ENCODE data around the gene PLCL1. TPM values are rescaled to one million over a fixed set of nuclear protein-coding genes. Genes with fewer than 3 reads are reported as not detected.

The PLCL1 gene
- total RNA-seq, 1 donor from 2014 or later = 0.04 TPM

- ATAC-seq (ENCODE audit: low read depth) = no peak
- H3K4me1 Mint-ChIP-seq = no peaks in the 10 kb centered on the region
These were observed 370.9 kb downstream of the PLCL1 start for GRCh38 chr2:198175271-198175670.

DNA sequence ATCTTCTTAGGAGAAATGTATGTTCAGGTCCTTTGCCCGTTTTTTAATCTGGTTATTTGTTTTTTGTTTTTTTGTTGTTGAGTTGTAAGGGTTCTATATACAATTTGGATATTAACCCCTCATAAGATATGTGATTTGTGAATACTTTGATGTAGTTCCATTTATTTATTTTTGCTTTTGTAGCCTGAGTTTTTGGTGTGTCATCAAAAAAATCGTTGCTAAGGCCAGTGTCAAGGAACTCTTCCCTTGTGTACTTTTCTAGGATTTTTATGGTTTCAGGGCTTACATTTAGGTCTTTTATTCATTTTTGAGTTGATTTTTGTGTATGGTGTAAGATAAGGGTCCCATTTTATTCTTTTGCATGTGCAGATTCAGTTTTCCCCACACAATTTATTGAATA lies 372.6 kb downstream of the PLCL1 start:
- ChIA-PET POLR2A (no interaction called here), CTCF (no interaction called here)
- Mint-ChIP-seq H3K27ac (no peak overlapping the region), H3K9me3 (peaks cover 12% of the 10 kb centered on the region), H3K4me3 (no peak overlapping the region), H3K36me3 (ENCODE audit: low read depth) (no peaks in the 10 kb centered on the region), H3K27me3 (no peaks in the 10 kb centered on the region), H3K4me1 (no peaks in the 10 kb centered on the region)
- intact Hi-C loops (cut with micrococcal nuclease) = no loop called here
- DNase-seq = no peak
- no peak for ATAC-seq (ENCODE audit: low read depth)
- no peak for TF ChIP-seq CTCF (IDR thresholded peaks at IDR 0.05)

More at GRCh38 chr2:198175271-198175670, 370.9 kb downstream of the PLCL1 start:
- intact Hi-C loops (cut with micrococcal nuclease) = no loop called here
- no peak for TF ChIP-seq CTCF (IDR thresholded peaks at IDR 0.05)
- Mint-ChIP-seq H3K27ac (no peak overlapping the region), H3K9me3 (peaks cover 9% of the 10 kb centered on the region), H3K27me3 (no peaks in the 10 kb centered on the region), H3K4me3 (no peak overlapping the region), H3K36me3 (ENCODE audit: low read depth) (no peaks in the 10 kb centered on the region)
- ChIA-PET POLR2A (no interaction called here), CTCF (no interaction called here)
- DNase-seq = no peak

DNA sequence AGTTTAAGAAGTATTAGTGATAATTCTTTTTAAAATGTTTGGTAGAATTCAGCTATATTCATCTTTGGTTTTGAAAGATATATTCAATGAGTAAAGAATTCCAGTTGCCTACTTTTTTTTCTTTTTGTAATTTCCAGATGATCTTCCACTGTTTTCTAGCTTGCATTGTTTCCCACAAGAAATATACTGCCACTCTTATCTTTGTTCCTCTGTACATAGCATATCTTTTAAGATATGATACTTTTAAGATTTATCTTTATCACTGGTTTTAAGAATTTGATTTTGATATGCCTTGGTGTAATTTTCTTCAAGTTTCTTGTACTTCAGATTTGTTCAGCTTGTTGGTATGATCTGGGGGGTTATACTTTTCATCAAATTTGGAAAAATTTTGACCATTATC lies 374.4 kb downstream of the PLCL1 start:
- CTCF ChIA-PET = no interaction called here
- peaks cover 12% of the 10 kb centered on the region for H3K9me3 Mint-ChIP-seq
- H3K36me3 Mint-ChIP-seq (ENCODE audit: low read depth) = no peaks in the 10 kb centered on the region
- H3K27ac Mint-ChIP-seq = no peak overlapping the region
- POLR2A ChIA-PET = no interaction called here
- no peaks in the 10 kb centered on the region for H3K4me1 Mint-ChIP-seq
- no peak for TF ChIP-seq CTCF (IDR thresholded peaks at IDR 0.05)
- H3K4me3 Mint-ChIP-seq = no peak overlapping the region
- ATAC-seq (ENCODE audit: low read depth) = no peak
- H3K27me3 Mint-ChIP-seq = no peaks in the 10 kb centered on the region
- intact Hi-C loops (cut with micrococcal nuclease) = no loop called here
- no peak for DNase-seq

GRCh38 chr2:198186257-198186656 lies 381.9 kb downstream of the PLCL1 start:
- CTCF ChIA-PET = no interaction called here
- Mint-ChIP-seq H3K27ac (no peak overlapping the region), H3K4me3 (no peak overlapping the region), H3K27me3 (no peaks in the 10 kb centered on the region), H3K36me3 (ENCODE audit: low read depth) (no peaks in the 10 kb centered on the region), H3K4me1 (no peaks in the 10 kb centered on the region), H3K9me3 (peaks cover 4% of the 10 kb centered on the region)
- DNase-seq (no peak), ATAC-seq (ENCODE audit: low read depth) (no peak)
- no peak for TF ChIP-seq CTCF (IDR thresholded peaks at IDR 0.05)
- intact Hi-C loops (cut with micrococcal nuclease) = no loop called here
- POLR2A ChIA-PET = no interaction called here

DNA sequence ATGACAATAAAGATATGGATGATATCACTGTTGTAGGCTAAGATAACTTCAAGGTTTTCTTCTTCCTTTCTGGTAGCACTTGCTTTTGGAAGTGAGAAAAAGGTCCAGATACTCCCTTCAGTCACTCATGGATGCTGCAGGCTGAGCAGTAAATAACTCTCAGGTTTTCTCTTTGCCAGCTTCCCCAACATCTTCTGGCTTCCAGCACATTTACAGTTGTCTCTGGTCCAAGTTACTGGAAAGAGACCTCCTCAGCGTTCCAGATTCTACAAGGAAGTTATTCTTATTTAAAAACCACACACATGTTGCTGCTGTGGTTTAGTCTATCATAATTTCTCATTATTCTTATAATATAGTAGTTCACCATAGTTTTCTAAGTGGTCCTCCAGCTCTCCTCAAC lies 383.4 kb downstream of the PLCL1 start:
- Mint-ChIP-seq H3K27ac (no peak overlapping the region), H3K4me1 (no peaks in the 10 kb centered on the region), H3K4me3 (no peak overlapping the region), H3K36me3 (ENCODE audit: low read depth) (no peaks in the 10 kb centered on the region), H3K27me3 (no peaks in the 10 kb centered on the region), H3K9me3 (peaks cover 4% of the 10 kb centered on the region)
- no peak for TF ChIP-seq CTCF (IDR thresholded peaks at IDR 0.05)
- ATAC-seq (ENCODE audit: low read depth) (no peak), DNase-seq (no peak)
- intact Hi-C loops (cut with micrococcal nuclease) = no loop called here
- CTCF ChIA-PET = no interaction called here
- POLR2A ChIA-PET = no interaction called here

All from activated B cell treated with CpG ODN at 0.5 μM for 24 hours (primary cell).